ENCODE measurements around the gene PYROXD2.
"Not testable (repeated sequence)": the region's sequence is repeated elsewhere in the genome, so short reads cannot be mapped to it uniquely, and the experiment has no call there.

Gene PYROXD2

GRCh38 chr10:98365406-98366061 is 49.4 kb downstream of the PYROXD2 start:
- DNase-seq, result no peak

GRCh38 chr10:98364432-98365102 is 50.4 kb downstream of the PYROXD2 start:
- no peak for DNase-seq

- DNase-seq, result no peak
Measured at GRCh38 chr10:98363220-98363619, 51.8 kb downstream of the PYROXD2 start.

- no peak for DNase-seq
Measured at GRCh38 chr10:98361131-98362025, 53.6 kb downstream of the PYROXD2 start.

GRCh38 chr10:98357194-98357822 is 57.7 kb downstream of the PYROXD2 start:
- DNase-seq, result no peak

GRCh38 chr10:98354491-98354890 is 60.5 kb downstream of the PYROXD2 start:
- DNase-seq, result no peak

- no peak for DNase-seq
Measured at GRCh38 chr10:98353170-98353569, 61.8 kb downstream of the PYROXD2 start.

GRCh38 chr10:98351831-98352402 is 63.1 kb downstream of the PYROXD2 start:
- no peak for DNase-seq

GRCh38 chr10:98349508-98349922 is 65.5 kb downstream of the PYROXD2 start:
- DNase-seq, result no peak

- no peak for DNase-seq
Measured at GRCh38 chr10:98346847-98347246, 68.1 kb downstream of the PYROXD2 start.

GRCh38 chr10:98344589-98345038 is 70.4 kb downstream of the PYROXD2 start:
- DNase-seq, result no peak

GRCh38 chr10:98341701-98342100 is 73.3 kb downstream of the PYROXD2 start:
- not testable (repeated sequence) for DNase-seq

GRCh38 chr10:98340940-98341310 is 74.1 kb downstream of the PYROXD2 start:
- no peak for DNase-seq

- DNase-seq, result no peak
Measured at GRCh38 chr10:98340261-98340939, 74.6 kb downstream of the PYROXD2 start.

GRCh38 chr10:98339799-98340198 is 75.2 kb downstream of the PYROXD2 start:
- no peak for DNase-seq

GRCh38 chr10:98338896-98339295 is 76.1 kb downstream of the PYROXD2 start:
- DNase-seq, result no peak

- no peak for DNase-seq
Measured at GRCh38 chr10:98338318-98338717, 76.7 kb downstream of the PYROXD2 start.

- DNase-seq, result no peak
Measured at GRCh38 chr10:98337484-98337883, 77.5 kb downstream of the PYROXD2 start.

Data from activated CD4-positive, alpha-beta T cell treated with anti-CD3 and anti-CD28 coated beads, Interleukin-2, amount 50 U/mL, for 1 hour (primary cell).